Stimulated activated CD8-positive, alpha-beta memory T cell treated with anti-CD3 and anti-CD28 coated beads, Interleukin-4, amount 100 ng/mL, for 48 hours (primary cell): ENCODE measurements around the gene TM4SF5.
A peak's percentile ranks its signal among the peaks of the same experiment; 100 is the strongest.
"Not testable (repeated sequence)": the region's sequence is repeated elsewhere in the genome, so short reads cannot be mapped to it uniquely, and the experiment has no call there.

Source experiments
- DNase-seq: peaks from one replicate; pipeline ENCODE4 v3.0.0-alpha.2; 2020

Gene TM4SF5

GRCh38 chr17:4795168-4795567 lies 23.5 kb downstream of the TM4SF5 start:
- no peak for DNase-seq

GRCh38 chr17:4796552-4796920 lies 24.9 kb downstream of the TM4SF5 start:
- DNase-seq = peak; percentile 67

GRCh38 chr17:4800462-4801196 lies 28.9 kb downstream of the TM4SF5 start:
- DNase-seq = no peak

- no peak for DNase-seq
These were observed 30.5 kb downstream of the TM4SF5 start, which contains the start of gene C17orf114 for GRCh38 chr17:4802228-4802627. C17orf114 (minus strand) TSS chr17:4802328.

- DNase-seq = peak; percentile 41
These were observed 34.7 kb downstream of the TM4SF5 start for GRCh38 chr17:4806456-4806776.

- peak; percentile 91 for DNase-seq
These were observed 35.3 kb downstream of the TM4SF5 start, which contains the start of gene PLD2 for GRCh38 chr17:4806777-4807604. PLD2 (plus strand) TSS chr17:4807152; CDS start chr17:4807773, 621 bp downstream.

GRCh38 chr17:4807605-4808377 lies 36.1 kb downstream of the TM4SF5 start:
- no peak for DNase-seq

- DNase-seq = no peak
These were observed 36.7 kb downstream of the TM4SF5 start for GRCh38 chr17:4808378-4808767.

GRCh38 chr17:4810696-4811290 lies 39.1 kb downstream of the TM4SF5 start:
- no peak for DNase-seq

- DNase-seq = no peak
These were observed 39.8 kb downstream of the TM4SF5 start for GRCh38 chr17:4811471-4811870.

GRCh38 chr17:4812690-4813089 lies 41.0 kb downstream of the TM4SF5 start:
- DNase-seq = no peak

GRCh38 chr17:4815043-4815675 lies 43.5 kb downstream of the TM4SF5 start:
- no peak for DNase-seq

GRCh38 chr17:4816826-4817225 lies 45.1 kb downstream of the TM4SF5 start:
- no peak for DNase-seq

GRCh38 chr17:4818276-4818675 lies 46.6 kb downstream of the TM4SF5 start:
- DNase-seq = no peak

- no peak for DNase-seq
These were observed 51.1 kb downstream of the TM4SF5 start for GRCh38 chr17:4822835-4823234.

- DNase-seq = no peak
These were observed 51.8 kb downstream of the TM4SF5 start for GRCh38 chr17:4823373-4824089.

- DNase-seq = no peak
These were observed 55.7 kb downstream of the TM4SF5 start for GRCh38 chr17:4827399-4827798.

GRCh38 chr17:4832829-4833177 lies 61.1 kb downstream of the TM4SF5 start:
- DNase-seq = not testable (repeated sequence)
